GM12892 (cell line): Measurements from ENCODE around the gene NUP93.

Experiments used
- POLR2A ChIP-seq: IDR thresholded peaks from 2 replicates; pipeline ENCODE4 v1.6.1; 2011; ENCODE audit warnings: low read depth, low read length, control low read depth
- POLR2AphosphoS5 ChIP-seq: IDR thresholded peaks from 2 replicates; pipeline ENCODE4 v1.6.1; 2011; ENCODE audit warnings: low read depth, low read length, control low read depth
- TAF1 ChIP-seq: IDR thresholded peaks from 2 replicates; pipeline ENCODE4 v1.6.1; 2011; ENCODE audit warnings: low read depth, mild to moderate bottlenecking, control low read depth, low read length, borderline replicate concordance

GRCh38 chr16:56844056-56844455 is 114.1 kb downstream of the NUP93 start:
- TF ChIP-seq TAF1 (no peak), POLR2A (no peak), POLR2AphosphoS5 (no peak)
